Cardiac fibroblast (primary cell): ENCODE measurements around the gene HOXD8.

Experiments used
- DNase-seq, 2 donors: peaks; one replicate each; pipeline versions ENCODE4 v3.0.0 to v3.0.0-alpha.2; 2010; ENCODE audit warnings: low read depth in 2 of 2
- H3K4me3 ChIP-seq, 2 donors: replicated peaks in 1 of 2; 1 replicate in 1 of 2; 2 replicates in 1 of 2; pipeline ENCODE4 v1.5.1; 2011; ENCODE audit warnings: low read depth in 2 of 2, low read length in 2 of 2, mild to moderate bottlenecking in 2 of 2, moderate library complexity in 1 of 2
- CTCF ChIP-seq: IDR thresholded peaks from one replicate; pipeline ENCODE4 v1.5.1; 2011; ENCODE audit warnings: low read depth, mild to moderate bottlenecking, low read length, inconsistent platforms

The HOXD8 gene

GRCh38 chr2:176170602-176171305, 41.2 kb downstream of the HOXD8 start:
- DNase-seq: no peak
- TF ChIP-seq CTCF: no peak
- no peak overlapping the region for H3K4me3 ChIP-seq

- H3K4me3 ChIP-seq: no peak overlapping the region
- no peak for DNase-seq
- TF ChIP-seq CTCF: no peak
Measured at GRCh38 chr2:176171351-176172006, 42.0 kb downstream of the HOXD8 start.

DNA sequence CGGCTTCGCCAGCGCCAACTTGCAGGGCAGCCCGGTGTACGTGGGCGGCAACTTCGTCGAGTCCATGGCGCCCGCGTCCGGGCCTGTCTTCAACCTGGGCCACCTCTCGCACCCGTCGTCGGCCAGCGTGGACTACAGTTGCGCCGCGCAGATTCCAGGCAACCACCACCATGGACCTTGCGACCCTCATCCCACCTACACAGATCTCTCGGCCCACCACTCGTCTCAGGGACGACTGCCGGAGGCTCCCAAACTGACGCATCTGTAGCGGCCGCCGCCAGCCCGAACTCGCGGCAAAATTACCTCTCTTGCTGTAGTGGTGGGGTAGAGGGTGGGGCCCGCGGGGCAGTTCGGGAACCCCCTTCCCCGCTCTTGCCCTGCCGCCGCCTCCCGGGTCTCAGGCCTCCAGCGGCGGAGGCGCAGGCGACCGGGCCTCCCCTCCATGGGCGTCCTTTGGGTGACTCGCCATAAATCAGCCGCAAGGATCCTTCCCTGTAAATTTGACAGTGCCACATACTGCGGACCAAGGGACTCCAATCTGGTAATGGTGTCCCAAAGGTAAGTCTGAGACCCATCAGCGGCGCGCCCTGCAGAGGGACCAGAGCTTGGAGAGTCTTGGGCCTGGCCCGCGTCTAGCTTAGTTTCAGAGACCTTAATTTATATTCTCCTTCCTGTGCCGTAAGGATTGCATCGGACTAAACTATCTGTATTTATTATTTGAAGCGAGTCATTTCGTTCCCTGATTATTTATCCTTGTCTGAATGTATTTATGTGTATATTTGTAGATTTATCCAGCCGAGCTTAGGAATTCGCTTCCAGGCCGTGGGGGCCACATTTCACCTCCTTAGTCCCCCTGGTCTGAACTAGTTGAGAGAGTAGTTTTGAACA, 42.7 kb downstream of the HOXD8 start:
- H3K4me3 ChIP-seq: no peak overlapping the region
- no peak for DNase-seq
- TF ChIP-seq CTCF: no peak

DNA sequence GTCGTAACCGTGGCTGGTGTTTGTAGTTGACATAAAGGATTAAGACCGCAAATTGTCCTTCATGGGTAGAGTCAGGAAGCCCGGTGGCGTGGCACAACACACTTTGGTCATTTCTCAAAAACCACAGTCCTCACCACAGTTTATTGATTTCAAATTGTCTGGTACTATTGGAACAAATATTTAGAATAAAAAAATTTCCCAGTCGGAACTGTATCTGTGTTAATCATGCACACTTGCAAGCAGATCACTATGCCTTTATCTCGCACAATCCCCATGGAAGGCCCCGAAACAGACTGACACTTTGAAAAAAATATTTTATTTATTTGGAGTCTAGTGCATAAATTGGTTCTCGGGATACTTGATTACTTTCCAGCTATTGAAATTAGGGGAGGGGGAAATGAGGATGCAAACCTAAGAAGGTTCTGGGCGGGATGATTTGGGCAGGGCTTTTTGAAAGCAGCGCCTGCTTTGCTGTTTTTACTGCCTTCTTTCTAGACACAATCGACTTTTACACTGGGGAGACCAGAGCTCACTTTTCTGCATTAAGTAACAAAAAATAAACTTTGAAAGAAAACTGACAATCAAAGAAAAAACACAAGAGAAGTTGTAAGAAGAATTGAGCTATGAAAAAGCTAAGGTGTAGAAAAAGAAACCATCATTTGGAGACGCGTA, 43.5 kb downstream of the HOXD8 start:
- no peak for TF ChIP-seq CTCF
- no peak for DNase-seq

GRCh38 chr2:176173567-176174381, 44.3 kb downstream of the HOXD8 start:
- no peak for TF ChIP-seq CTCF
- no peak for DNase-seq
- no peak overlapping the region for H3K4me3 ChIP-seq

More for the DNA sequence above, 43.5 kb downstream of the HOXD8 start:
- no peak overlapping the region for H3K4me3 ChIP-seq
